GM06990 (cell line): ENCODE data around the gene EME1.
A peak's percentile ranks its signal among the peaks of the same experiment; 100 is the strongest.

ENCODE experiments used
- DNase-seq: peaks from one replicate; pipeline ENCODE4 v3.0.0-alpha.2; 2011; ENCODE audit not compliant: insufficient read length; ENCODE audit errors: extremely low read depth
- H3K27me3 ChIP-seq: replicated peaks from 2 replicates; pipeline ENCODE4 v1.6.0; 2011; ENCODE audit warnings: low read length; ENCODE audit not compliant: control insufficient read depth, insufficient read depth
- H3K36me3 ChIP-seq: 2 replicates; pipeline ENCODE4 v1.5.1; 2011; ENCODE audit warnings: low read length; ENCODE audit not compliant: control insufficient read depth, insufficient read depth
- H3K4me3 ChIP-seq: replicated peaks from 2 replicates; pipeline ENCODE4 v1.5.1; 2011; ENCODE audit warnings: low read depth, mild to moderate bottlenecking, control low read depth, low read length
- TF ChIP-seq, protein P1 (sequence below): IDR thresholded peaks from 2 replicates; pipeline ENCODE4 v1.5.1; 2011; ENCODE audit warnings: low read length, control low read depth, mild to moderate bottlenecking, inconsistent platforms; ENCODE audit not compliant: insufficient read depth, poor library complexity, severe bottlenecking

The EME1 gene

GRCh38 chr17:50359005-50359699 lies 13.9 kb upstream of the EME1 start:
- TF ChIP-seq, protein P1, sequence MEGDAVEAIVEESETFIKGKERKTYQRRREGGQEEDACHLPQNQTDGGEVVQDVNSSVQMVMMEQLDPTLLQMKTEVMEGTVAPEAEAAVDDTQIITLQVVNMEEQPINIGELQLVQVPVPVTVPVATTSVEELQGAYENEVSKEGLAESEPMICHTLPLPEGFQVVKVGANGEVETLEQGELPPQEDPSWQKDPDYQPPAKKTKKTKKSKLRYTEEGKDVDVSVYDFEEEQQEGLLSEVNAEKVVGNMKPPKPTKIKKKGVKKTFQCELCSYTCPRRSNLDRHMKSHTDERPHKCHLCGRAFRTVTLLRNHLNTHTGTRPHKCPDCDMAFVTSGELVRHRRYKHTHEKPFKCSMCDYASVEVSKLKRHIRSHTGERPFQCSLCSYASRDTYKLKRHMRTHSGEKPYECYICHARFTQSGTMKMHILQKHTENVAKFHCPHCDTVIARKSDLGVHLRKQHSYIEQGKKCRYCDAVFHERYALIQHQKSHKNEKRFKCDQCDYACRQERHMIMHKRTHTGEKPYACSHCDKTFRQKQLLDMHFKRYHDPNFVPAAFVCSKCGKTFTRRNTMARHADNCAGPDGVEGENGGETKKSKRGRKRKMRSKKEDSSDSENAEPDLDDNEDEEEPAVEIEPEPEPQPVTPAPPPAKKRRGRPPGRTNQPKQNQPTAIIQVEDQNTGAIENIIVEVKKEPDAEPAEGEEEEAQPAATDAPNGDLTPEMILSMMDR, result no peak
- no peak for DNase-seq
- no peak overlapping the region for H3K4me3 ChIP-seq
- no peaks in the 10 kb centered on the region for H3K27me3 ChIP-seq
- H3K36me3 ChIP-seq, result peaks cover 25% of the 10 kb centered on the region

GRCh38 chr17:50359998-50360461 lies 13.0 kb upstream of the EME1 start:
- no peaks in the 10 kb centered on the region for H3K27me3 ChIP-seq
- H3K36me3 ChIP-seq, result peaks cover 20% of the 10 kb centered on the region
- TF ChIP-seq, protein P1, result no peak
- no peak overlapping the region for H3K4me3 ChIP-seq
- DNase-seq, result no peak

- TF ChIP-seq, protein P1, result no peak
- peaks cover 20% of the 10 kb centered on the region for H3K36me3 ChIP-seq
- H3K27me3 ChIP-seq, result no peaks in the 10 kb centered on the region
- no peak overlapping the region for H3K4me3 ChIP-seq
- no peak for DNase-seq
Measured at GRCh38 chr17:50360486-50361115, 12.4 kb upstream of the EME1 start.

DNA sequence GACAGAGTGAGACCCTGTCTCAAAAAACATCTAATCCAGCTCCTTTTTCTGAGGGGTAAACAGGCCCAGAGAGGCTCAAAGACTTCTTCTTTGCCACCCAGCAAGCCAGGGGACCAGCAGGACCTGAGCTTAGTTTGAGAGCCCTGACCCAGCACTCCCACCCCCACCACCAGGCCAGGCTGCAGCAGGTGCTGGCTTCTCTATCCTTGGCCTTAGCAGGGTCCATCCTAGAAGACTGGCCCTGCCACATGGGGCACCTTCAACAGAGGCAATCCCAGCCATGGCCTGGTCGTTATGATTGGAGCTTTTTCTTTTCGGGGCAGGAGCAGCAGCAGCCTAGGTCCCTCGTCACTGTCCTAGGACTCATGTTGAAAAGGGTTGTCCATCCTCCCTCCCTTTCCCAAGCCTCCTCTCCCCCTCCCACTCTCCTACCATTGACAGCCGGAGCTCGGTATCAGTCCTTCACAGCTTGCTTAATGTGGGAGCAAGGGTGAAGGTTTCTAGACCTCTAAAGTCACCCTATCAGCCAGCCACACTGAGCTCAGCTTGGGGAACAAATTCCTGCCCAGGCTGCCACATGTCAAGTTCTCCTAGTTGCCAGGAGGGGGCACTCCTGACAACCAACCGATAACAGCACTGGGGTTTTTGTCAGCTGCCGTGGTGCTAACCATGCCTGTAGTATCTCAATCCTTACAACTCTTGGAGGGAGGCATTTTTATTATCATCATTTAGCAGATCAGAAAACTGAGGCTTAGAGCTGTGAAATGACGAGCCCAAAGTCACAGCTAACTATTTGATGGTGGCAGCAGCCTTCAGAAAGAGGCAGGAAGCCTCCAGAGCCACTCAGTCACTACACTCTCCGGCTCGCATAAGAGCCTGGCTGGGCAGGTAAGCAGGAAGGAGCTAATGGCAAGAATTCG lies 11.2 kb upstream of the EME1 start:
- H3K27me3 ChIP-seq, result no peaks in the 10 kb centered on the region
- no peak overlapping the region for H3K4me3 ChIP-seq
- peaks cover 16% of the 10 kb centered on the region for H3K36me3 ChIP-seq
- TF ChIP-seq, protein P1, result peak; percentile 84
- no peak for DNase-seq

DNA sequence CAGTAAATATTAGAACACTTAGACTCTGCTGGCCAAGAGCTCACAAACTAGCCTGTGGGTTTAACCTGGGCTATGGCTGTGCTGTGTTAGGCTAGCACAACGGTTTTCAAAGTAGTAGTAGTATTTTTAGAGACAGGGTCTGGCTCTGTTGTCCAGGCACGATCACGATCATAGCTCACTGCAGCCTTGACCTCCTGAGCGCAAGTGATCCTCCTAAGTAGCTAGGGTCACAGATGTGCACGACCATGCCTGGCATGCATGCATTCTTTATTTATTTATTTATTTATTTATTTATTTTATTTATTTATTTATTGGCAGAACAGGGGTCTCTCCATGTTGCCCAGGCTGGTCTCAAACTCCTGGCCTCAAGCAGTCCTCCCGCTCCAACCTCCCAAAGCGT lies 10.4 kb upstream of the EME1 start:
- H3K36me3 ChIP-seq, result peaks cover 14% of the 10 kb centered on the region
- H3K27me3 ChIP-seq, result no peaks in the 10 kb centered on the region
- H3K4me3 ChIP-seq, result no peak overlapping the region
- no peak for DNase-seq
- TF ChIP-seq, protein P1, result no peak
